Central memory CD8-positive, alpha-beta T cell (primary cell): ENCODE data around the gene HHIPL1.
A peak's percentile ranks its signal among the peaks of the same experiment; 100 is the strongest.

ENCODE experiments used
- ATAC-seq: fragments of 150-1000 bp; cut with Tn5 transposase; replicated peaks from 2 replicates; pipeline ENCODE4 v1.10.0; 2022; ENCODE audit warnings: mild to moderate bottlenecking, moderate FRiP score, moderate number of reproducible peaks; ENCODE audit not compliant: poor library complexity, severe bottlenecking; ENCODE audit errors: extremely low read depth
- DNase-seq, 2 donors: peaks; one replicate each; pipeline ENCODE4 v3.0.0; 2021; ENCODE audit warnings: low spot score in 2 of 2
- H3K27ac Mint-ChIP-seq: one replicate; pipeline ENCODE4 v1.8.0; 2022; ENCODE audit warnings: low read depth, mild to moderate bottlenecking, moderate library complexity, mixed read lengths
- H3K27me3 Mint-ChIP-seq: one replicate; pipeline ENCODE4 v1.8.0; 2022; ENCODE audit warnings: mixed read lengths
- H3K36me3 Mint-ChIP-seq: one replicate; pipeline ENCODE4 v1.8.0; 2022; ENCODE audit warnings: mild to moderate bottlenecking, moderate library complexity, mixed read lengths; ENCODE audit not compliant: insufficient read depth
- H3K4me1 Mint-ChIP-seq: one replicate; pipeline ENCODE4 v1.8.0; 2022; ENCODE audit warnings: mixed read lengths
- H3K4me3 Mint-ChIP-seq: one replicate; pipeline ENCODE4 v1.8.0; 2022; ENCODE audit warnings: mild to moderate bottlenecking, moderate library complexity, mixed read lengths
- H3K9me3 Mint-ChIP-seq: one replicate; pipeline ENCODE4 v1.8.0; 2022; ENCODE audit warnings: mixed read lengths

Gene HHIPL1

DNA sequence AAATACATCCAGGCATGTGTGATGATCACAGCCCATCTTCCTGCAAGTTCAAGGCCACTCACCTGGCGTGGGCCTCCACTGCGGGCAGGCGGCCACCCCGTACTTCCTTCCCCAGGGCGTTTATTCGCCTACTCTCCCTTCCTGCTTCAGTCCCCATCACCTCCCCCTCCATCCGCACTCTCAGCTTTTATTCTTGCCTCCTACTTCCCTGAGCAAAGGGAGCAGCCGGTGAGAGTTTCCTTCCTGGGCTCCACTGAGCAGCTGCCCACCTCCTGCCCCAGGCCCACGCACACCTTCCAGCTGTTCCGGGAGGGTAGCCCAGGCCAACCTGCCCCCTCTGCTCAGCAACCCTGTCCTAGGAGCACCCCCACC lies 43.3 kb downstream of the HHIPL1 start:
- H3K36me3 Mint-ChIP-seq, result peaks cover 2% of the 10 kb centered on the region
- peaks cover 19% of the 10 kb centered on the region for H3K4me1 Mint-ChIP-seq
- peaks cover 67% of the 10 kb centered on the region for H3K27me3 Mint-ChIP-seq
- no peaks in the 10 kb centered on the region for H3K9me3 Mint-ChIP-seq
- DNase-seq (peak in 1 of 2 donors; percentile 1), ATAC-seq (no peak)
- H3K27ac Mint-ChIP-seq, result no peak overlapping the region
- no peak overlapping the region for H3K4me3 Mint-ChIP-seq

DNA sequence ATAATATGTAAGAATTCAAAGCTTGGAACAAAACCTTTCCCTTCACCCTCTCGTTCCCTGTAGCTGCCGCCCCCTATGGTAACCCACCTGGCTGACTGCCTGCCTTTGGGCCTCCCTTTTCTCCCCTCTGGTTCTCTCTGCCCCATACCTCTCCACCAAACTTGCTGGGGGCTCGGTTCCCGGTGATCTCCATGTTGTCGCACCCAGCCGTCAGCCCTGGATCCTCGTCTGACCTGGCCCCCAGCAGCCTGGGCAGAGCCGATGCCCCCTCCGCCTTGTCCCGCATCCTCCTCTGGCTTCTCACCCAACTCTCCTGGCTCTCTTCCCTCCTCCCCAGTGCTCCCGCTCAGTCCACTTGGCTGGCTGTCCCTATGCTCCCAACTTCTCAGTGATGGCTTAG lies 43.7 kb downstream of the HHIPL1 start:
- H3K4me1 Mint-ChIP-seq, result peaks cover 17% of the 10 kb centered on the region
- no peak overlapping the region for H3K27ac Mint-ChIP-seq
- peaks cover 67% of the 10 kb centered on the region for H3K27me3 Mint-ChIP-seq
- no peaks in the 10 kb centered on the region for H3K9me3 Mint-ChIP-seq
- DNase-seq (peak; percentile 8 to 12), ATAC-seq (no peak)
- no peak overlapping the region for H3K4me3 Mint-ChIP-seq
- H3K36me3 Mint-ChIP-seq, result peaks cover 2% of the 10 kb centered on the region

DNA sequence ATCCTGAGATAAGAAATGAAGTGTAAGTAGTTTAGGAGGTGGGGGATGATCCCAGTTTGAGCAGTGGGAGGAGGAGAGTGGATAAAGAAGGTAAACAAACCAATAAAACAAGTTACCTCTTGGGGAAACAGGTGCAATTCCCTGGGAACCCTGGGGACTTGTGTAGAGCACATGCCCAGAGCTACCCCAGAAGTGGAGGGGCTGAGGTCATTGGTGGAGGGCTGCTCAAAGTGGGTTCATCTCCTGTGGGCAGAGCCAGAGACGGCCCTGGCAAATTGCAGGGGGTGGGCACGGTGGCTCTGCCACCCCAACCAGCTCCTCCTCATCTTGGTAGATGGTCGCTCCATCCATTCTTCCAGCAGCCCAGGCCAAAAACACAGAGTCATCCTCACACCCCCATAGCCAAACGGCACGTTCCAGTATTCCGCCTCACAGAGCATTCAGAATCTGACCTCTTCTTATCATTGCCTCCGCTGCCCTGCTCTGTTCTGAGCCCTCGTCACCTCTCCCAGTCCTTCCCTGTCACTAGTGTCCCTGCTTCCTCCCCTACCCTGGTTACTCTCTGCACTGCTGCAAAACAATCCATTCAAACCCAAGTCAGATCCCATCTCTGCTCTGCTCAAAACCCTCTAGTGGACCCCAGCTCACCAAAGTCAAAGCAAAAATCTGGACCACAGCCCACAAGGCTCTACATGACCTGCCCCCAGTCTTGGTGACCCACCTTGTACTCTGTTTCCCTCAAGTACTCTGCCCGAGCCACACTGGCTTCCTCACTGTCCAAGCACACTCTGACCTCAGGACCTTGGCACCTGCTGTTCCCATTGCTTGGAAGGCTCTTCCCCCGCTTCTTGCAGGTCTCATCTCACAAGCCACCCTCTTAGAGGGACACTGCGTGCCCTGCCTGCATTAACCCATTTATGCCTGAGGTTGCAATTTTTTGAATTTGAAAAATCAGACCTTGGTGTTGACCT lies 44.6 kb downstream of the HHIPL1 start:
- H3K9me3 Mint-ChIP-seq, result no peaks in the 10 kb centered on the region
- DNase-seq (peak; percentile 3 to 10), ATAC-seq (no peak)
- peaks cover 17% of the 10 kb centered on the region for H3K4me1 Mint-ChIP-seq
- H3K4me3 Mint-ChIP-seq, result no peak overlapping the region
- H3K27me3 Mint-ChIP-seq, result peaks cover 67% of the 10 kb centered on the region
- H3K27ac Mint-ChIP-seq, result no peak overlapping the region
- no peaks in the 10 kb centered on the region for H3K36me3 Mint-ChIP-seq

DNA sequence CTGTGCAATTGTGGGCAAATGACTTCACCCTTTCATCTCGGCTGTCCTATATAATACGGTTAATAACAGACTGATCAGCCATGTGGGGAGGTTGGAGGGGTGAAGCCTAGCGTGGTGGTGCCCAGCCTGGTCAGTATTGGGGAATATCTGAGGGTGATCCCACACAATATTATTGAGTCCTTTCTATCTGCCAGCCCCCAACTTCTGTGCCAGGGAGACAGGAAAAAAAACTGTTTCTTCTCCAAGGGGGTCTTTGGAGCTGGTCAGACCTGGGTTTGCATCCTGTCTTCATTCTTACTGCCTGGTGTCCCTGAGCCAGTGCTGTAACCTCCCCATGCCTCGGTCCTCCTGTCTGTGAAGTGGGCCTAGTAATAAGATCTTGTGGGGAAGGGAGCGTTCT lies 45.7 kb downstream of the HHIPL1 start:
- Mint-ChIP-seq H3K9me3 (no peaks in the 10 kb centered on the region), H3K36me3 (no peaks in the 10 kb centered on the region), H3K4me1 (peaks cover 17% of the 10 kb centered on the region), H3K27me3 (peaks cover 63% of the 10 kb centered on the region), H3K4me3 (no peak overlapping the region), H3K27ac (no peak overlapping the region)
- DNase-seq (peak in 1 of 2 donors; percentile 2), ATAC-seq (no peak)

DNA sequence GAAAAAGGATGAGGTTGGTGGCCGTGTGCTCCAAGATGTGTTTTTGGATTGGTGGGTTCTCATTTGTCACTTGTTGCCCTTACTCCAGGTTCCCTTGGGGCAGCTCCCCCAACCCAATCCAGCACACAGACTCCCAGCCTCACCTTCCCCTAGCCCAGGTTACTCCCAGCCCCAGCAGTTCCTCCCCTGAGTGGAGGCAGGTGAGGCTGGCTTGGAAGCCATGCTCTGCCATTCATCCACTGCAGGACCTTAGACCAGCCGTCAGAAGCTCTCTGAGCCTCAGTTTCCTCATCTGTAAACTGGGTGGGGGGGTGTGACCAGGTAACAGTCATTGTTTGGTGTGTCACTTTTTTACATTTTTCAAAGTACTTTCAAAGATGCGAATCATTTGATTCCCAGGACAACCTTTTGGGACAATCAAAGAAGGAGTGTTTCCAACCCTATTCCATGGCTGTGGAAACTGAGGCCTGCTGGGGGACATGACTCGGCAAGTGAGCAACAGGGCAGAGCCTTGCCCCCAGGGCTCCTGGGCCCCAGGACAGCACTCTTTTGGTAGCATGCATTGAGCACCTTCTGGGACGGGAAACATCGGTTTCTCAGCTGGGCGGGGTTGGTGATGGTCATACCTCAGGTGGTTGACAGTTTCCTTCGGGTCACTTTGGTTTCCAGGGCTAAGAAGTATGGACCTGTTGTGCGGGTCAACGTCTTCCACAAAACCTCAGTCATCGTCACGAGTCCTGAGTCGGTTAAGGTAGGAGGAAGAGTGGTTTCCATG lies 46.4 kb downstream of the HHIPL1 start:
- H3K4me3 Mint-ChIP-seq, result no peak overlapping the region
- peaks cover 17% of the 10 kb centered on the region for H3K4me1 Mint-ChIP-seq
- no peaks in the 10 kb centered on the region for H3K36me3 Mint-ChIP-seq
- ATAC-seq (no peak), DNase-seq (peak in 1 of 2 donors; percentile 2)
- H3K9me3 Mint-ChIP-seq, result no peaks in the 10 kb centered on the region
- H3K27me3 Mint-ChIP-seq, result peaks cover 56% of the 10 kb centered on the region
- H3K27ac Mint-ChIP-seq, result no peak overlapping the region

DNA sequence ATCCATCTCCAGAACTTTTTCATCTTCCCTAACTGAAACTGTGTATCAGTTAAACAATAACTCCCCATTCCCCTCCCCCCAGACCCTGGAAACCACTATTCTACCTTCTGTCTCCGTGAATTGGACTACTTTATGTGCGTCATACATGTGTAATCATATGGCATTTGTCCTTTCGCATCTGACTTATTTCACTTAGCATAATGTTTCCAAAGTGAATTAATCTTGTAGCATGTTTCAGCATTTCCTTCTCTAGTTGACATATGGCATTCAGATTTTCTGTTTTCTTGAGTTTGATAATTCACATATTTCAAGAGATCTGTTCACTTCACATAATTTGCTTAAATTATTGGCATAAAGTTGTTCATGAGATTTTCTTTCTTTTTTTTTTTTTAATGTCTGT lies 49.0 kb downstream of the HHIPL1 start:
- Mint-ChIP-seq H3K9me3 (no peaks in the 10 kb centered on the region), H3K27me3 (peaks cover 30% of the 10 kb centered on the region), H3K4me1 (peaks cover 4% of the 10 kb centered on the region), H3K36me3 (no peaks in the 10 kb centered on the region), H3K27ac (no peak overlapping the region), H3K4me3 (no peak overlapping the region)
- DNase-seq (no peak), ATAC-seq (no peak)

DNA sequence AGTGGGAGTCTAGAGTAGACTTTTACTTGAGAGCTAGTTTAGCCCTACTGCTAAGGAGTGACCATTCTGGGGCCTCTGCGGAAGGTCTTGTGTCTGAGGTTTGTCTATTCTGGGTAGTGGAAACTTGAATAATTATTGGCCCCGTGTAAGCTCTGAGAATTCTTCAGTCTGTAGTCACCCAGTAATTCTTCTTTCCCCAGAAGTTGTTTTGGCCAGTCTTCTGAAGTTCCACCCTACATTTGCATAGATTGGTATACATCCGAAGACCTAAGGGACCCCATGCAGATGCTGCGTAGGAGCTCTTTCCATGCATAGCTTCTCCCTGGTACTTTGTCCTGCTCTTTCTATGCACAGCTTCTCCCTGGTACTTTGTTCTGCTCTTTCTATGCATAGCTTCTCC lies 52.0 kb downstream of the HHIPL1 start:
- H3K4me3 Mint-ChIP-seq, result no peak overlapping the region
- no peak overlapping the region for H3K27ac Mint-ChIP-seq
- H3K36me3 Mint-ChIP-seq, result no peaks in the 10 kb centered on the region
- H3K9me3 Mint-ChIP-seq, result no peaks in the 10 kb centered on the region
- ATAC-seq, result no peak
- peaks cover 7% of the 10 kb centered on the region for H3K4me1 Mint-ChIP-seq
- no peak for DNase-seq
- peaks cover 6% of the 10 kb centered on the region for H3K27me3 Mint-ChIP-seq

DNA sequence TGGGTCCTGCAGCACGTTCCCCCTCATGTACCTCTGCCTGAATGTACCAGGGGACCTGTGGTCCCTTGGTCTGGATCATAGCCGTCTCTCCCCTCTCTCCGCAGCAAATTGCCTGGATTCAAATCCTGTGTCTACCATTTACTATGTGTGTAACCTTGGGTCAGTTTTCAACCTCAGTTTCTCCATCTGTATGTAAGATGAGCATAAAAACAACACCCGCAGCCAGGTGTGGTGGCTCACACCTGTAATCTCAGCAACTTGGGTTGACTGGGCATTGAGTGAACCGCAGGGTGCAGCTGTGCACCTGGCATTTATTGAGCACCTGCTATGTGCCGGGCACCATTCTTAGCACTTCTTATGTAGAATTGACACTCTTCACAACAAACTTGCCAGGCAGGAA lies 53.3 kb downstream of the HHIPL1 start:
- Mint-ChIP-seq H3K9me3 (peaks cover 5% of the 10 kb centered on the region), H3K36me3 (no peaks in the 10 kb centered on the region), H3K27ac (no peak overlapping the region), H3K4me1 (peaks cover 7% of the 10 kb centered on the region), H3K4me3 (no peak overlapping the region), H3K27me3 (peaks cover 9% of the 10 kb centered on the region)
- no peak for ATAC-seq
- no peak for DNase-seq

DNA sequence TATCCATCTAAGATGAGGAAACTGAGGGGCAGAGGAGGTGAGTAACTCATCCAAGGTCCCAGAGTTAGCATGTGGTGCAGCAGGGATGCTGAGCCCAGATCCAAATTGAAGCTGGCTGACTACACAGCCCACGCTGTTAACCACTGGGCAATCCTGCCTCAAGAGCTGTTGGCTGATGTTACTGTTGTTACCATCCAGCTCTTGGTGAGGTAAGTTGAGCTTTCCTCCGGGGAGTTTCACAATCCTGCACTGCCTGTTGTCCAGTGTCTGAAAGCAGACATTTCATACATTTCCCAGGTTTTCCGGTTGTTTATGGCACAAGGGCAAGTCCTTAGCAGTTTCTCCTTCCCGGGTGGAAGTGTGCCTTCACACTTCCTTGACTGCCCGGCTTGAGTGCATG lies 53.7 kb downstream of the HHIPL1 start:
- DNase-seq (no peak), ATAC-seq (no peak)
- Mint-ChIP-seq H3K36me3 (no peaks in the 10 kb centered on the region), H3K27ac (no peak overlapping the region), H3K4me3 (no peak overlapping the region), H3K27me3 (peaks cover 13% of the 10 kb centered on the region), H3K4me1 (peaks cover 7% of the 10 kb centered on the region), H3K9me3 (peaks cover 9% of the 10 kb centered on the region)

DNA sequence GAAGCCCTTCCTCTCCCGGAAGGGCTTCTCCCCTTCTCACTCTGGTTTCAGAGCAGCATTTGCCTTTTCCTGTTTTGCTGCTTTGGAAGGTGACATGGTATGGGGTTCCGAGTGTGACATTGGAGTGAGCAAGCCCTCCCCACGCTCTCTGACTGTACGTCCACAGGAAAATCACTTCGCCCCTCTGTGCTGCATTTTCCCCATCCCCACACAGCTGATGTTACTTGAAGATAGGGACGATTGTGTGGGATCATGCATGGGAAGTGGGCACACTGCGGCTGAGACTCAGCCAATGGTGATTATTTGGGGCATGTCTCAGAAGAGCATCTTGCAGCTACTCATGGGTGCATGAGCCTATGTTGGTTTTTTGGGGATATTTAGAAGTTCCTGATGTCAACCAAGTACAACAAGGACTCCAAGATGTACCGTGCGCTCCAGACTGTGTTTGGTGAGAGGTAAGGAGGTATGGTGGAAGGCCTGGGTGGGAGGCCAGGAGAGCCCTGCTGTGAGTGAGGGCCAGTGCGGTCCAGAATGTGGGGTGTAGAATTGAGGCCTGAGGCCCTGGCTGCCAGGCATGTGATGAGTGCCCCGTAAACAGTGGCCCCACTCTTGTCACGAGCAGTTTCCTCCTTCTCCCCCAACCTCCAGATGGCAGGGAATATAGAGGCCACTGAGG lies 54.3 kb downstream of the HHIPL1 start:
- ATAC-seq (no peak), DNase-seq (no peak)
- peaks cover 7% of the 10 kb centered on the region for H3K4me1 Mint-ChIP-seq
- peaks cover 10% of the 10 kb centered on the region for H3K9me3 Mint-ChIP-seq
- H3K27ac Mint-ChIP-seq, result no peak overlapping the region
- peaks cover 16% of the 10 kb centered on the region for H3K27me3 Mint-ChIP-seq
- no peaks in the 10 kb centered on the region for H3K36me3 Mint-ChIP-seq
- no peak overlapping the region for H3K4me3 Mint-ChIP-seq

DNA sequence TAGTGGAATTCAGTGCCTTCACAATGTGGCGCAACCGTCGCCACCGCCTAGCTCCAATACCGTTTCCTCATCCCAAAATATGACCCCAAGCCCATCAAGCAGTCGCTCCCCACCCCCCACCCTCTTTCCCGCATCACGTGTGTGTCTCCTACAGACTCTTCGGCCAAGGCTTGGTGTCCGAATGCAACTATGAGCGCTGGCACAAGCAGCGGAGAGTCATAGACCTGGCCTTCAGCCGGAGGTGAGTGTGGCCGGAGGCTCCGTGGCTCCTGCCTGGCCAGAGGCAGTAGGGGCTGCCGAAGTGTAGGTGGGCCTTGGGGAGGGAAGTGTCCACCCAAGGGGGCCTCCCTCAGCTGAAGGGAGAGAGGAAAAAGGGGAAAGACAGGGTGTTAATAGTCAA lies 54.9 kb downstream of the HHIPL1 start:
- H3K36me3 Mint-ChIP-seq, result no peaks in the 10 kb centered on the region
- peaks cover 16% of the 10 kb centered on the region for H3K27me3 Mint-ChIP-seq
- H3K4me1 Mint-ChIP-seq, result peaks cover 7% of the 10 kb centered on the region
- H3K9me3 Mint-ChIP-seq, result peaks cover 15% of the 10 kb centered on the region
- ATAC-seq (no peak), DNase-seq (no peak)
- H3K4me3 Mint-ChIP-seq, result no peak overlapping the region
- no peak overlapping the region for H3K27ac Mint-ChIP-seq

DNA sequence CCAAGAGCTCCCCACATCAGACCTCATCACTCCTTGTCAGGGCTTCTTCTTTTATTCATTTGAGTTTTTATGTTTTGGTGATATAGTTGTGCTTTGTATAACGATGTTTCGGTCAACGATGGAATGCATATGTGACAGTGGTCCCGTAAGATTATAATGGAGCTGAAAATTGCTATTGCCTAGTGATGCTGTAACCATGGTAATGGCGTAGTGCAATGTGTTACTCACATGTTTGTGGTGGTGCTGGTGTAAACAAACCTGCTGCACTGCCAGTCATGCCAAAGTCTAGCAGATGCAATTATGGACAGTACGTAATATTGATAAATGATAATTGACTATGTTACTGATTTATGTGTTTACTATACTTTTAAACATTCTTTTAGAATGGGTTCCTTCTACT lies 55.5 kb downstream of the HHIPL1 start:
- DNase-seq (no peak), ATAC-seq (no peak)
- Mint-ChIP-seq H3K4me1 (peaks cover 7% of the 10 kb centered on the region), H3K27ac (no peak overlapping the region), H3K4me3 (no peak overlapping the region), H3K36me3 (no peaks in the 10 kb centered on the region), H3K27me3 (peaks cover 16% of the 10 kb centered on the region), H3K9me3 (peaks cover 15% of the 10 kb centered on the region)
